ENCODE data around the gene PSMD5.
A peak's percentile ranks its signal among the peaks of the same experiment; 100 is the strongest.

The PSMD5 gene

DNA sequence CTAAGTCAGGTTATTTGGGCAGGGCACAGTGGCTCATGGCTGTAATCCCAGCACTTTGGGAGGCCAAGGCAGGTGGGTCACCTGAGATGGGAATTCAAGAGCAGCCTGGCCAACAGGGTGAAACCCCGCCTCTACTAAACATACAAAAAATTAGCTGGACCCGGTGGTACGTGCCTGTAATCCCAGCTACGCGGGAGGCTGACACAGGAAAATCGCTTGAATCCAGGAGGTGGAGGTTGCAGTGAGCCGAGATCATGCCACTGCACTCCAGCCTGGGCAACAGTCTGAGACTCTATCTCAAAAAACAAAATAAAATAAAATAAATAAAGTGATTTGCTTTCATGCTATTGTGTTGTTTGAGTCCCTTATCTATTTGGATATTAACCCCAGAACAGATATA lies 41.3 kb downstream of the PSMD5 start:
- no peak for DNase-seq

GRCh38 chr9:120792898-120793765 lies 49.6 kb downstream of the PSMD5 start, which contains the start of gene FBXW2:
Gene FBXW2 (minus strand): TSS chr9:120793416. CDS start chr9:120788258, 5,158 bp downstream.
- DNase-seq, result peak; percentile 48

- DNase-seq, result no peak
Measured at GRCh38 chr9:120791161-120791560, 51.6 kb downstream of the PSMD5 start.

- no peak for DNase-seq
Measured at GRCh38 chr9:120787933-120788332, 54.8 kb downstream of the PSMD5 start.

DNA sequence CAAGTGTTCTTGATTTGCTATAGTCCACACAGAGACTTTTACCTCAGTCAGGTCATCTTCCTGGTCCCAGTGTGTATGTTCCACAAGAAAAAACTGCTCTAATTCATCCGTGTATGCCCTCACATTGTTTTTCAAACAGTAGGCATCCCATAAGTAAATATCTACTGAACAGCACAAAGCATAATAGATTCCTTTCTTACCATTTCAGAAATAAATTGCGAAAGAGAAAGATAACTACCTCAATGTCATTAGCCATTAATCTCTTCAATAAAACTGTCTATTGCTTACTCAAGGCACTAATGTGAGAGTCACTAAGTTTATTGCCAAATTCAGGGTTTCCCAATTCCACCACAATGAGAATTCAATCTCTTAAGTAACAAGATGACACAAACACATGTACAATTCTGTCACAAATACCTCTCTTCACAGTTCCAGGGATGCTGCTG lies 59.1 kb downstream of the PSMD5 start:
- no peak for DNase-seq

GRCh38 chr9:120781236-120781635 lies 61.5 kb downstream of the PSMD5 start:
- DNase-seq, result no peak

DNA sequence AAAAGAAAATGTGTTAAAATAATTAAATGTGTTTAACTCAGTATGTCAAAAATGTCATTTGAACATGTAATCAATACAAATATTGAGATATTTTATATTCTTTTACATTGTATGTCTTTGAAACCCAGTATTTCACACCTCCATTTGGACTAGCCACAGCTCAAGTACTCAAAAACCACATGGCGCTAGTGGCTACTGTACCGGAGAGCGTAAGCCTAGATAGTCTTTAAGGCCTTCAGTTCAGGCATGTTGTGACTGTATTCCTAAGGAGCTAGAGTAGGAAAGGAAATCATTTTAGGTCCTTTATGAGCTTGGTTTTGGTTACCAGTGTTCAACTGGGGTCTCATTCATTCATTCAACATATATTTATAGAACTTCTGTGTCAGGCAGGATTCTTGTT lies 62.4 kb downstream of the PSMD5 start:
- no peak for DNase-seq

DNA sequence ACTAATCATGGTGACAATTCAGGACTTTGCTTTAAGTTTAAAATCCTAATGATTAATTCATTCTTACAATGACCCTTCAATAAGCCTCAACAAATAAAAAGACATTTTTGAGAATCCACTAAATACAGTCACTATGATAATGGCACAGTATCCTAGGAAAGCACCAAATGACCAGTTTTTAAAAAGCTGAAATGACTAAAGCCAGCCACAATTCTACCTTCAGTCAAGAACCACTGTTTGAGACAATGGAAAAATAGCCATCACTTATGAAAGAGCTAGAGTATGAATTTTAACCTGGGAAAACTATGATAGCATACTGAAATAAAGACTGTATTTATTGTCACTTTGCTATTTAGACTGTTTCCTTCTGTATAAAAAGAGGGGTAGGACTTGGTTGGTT lies 63.5 kb downstream of the PSMD5 start:
- DNase-seq, result no peak

GRCh38 chr9:120778758-120779157 lies 64.0 kb downstream of the PSMD5 start:
- no peak for DNase-seq

DNA sequence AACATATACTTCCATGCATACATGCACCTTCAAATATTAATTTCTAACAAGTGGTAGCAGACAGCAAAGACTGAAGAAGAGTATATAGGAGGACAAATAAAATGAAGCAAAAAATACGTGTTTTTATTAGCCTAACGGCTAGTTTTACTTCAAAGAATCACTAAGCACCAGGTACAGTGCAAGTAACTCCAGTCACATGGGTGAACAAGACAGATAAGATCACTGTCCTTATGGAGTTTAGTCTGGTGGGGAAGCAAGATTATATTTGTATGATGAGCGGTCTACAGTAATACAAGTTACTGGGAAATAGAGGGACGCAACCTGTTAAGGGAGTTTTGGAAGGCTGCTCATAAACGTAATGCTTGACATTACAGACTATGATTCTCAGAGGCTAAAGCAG lies 65.5 kb downstream of the PSMD5 start:
- DNase-seq, result no peak

GRCh38 chr9:120776788-120777187 lies 65.9 kb downstream of the PSMD5 start:
- no peak for DNase-seq

- no peak for DNase-seq
Measured at GRCh38 chr9:120775859-120776258, 66.9 kb downstream of the PSMD5 start.

DNA sequence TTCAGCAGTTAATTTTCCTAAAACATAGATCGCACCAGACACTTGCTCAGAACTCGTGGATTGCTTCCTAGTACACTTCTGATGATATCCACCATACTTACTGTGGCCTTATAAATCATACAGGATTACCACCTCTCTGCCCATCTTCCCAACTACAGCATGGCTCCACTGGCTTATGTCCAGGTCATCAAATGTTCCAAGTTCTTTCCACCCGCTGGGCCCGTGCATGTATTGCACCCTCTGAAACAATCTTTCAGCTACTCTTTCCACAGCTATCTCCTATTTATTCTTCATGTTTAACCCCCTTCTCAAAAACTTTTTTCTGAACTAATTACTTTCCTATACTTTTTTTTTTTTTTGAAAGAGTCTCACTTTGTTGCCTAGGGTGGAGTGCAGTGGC lies 68.0 kb downstream of the PSMD5 start:
- DNase-seq, result no peak

GRCh38 chr9:120773256-120773655 lies 69.5 kb downstream of the PSMD5 start:
- no peak for DNase-seq

- no peak for DNase-seq
Measured at GRCh38 chr9:120770931-120771330, 71.8 kb downstream of the PSMD5 start.

DNA sequence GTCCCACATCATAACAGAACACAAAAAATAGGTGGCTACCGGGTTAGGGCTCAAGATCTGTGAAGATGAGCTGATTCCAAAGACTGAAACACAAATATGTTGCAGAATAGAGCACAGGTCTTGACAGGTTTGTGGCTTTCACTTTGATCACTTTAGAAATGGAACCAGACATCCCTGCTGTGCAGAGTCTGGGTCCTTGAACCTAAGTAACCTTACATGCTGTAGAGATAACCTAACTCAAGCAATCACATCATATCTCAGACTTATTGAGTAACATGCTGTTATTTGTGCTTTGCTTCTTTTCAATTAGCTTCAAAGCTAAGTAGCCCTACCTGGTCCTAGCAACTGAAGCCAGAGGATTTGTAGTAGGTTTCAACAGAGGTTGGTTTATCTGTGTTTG lies 73.8 kb downstream of the PSMD5 start:
- no peak for DNase-seq

DNA sequence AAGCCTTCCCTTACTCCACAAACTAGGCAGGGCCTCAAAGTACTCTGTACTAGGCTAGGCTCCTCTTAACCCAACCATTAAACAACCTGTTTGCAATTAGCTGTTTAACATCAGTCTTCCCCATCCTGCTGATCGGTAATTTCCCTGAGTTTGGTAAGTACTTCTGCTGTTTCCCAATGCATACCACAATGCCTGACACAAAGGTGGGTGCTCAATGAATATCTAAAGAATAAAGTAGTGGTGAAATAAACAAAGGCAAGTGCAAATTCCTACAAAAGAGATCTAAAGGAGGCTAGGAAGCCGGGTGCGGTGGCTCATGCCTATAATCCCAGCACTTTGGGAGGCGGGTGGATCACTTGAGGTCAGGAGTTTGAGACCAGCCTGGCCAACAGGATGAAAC lies 74.5 kb downstream of the PSMD5 start:
- DNase-seq, result no peak

- DNase-seq, result no peak
Measured at GRCh38 chr9:120767451-120767850, 75.3 kb downstream of the PSMD5 start.

Data from NCI-H446 treated with DMSO at 0.1 percent for 48 hours (cell line).